Measurements from ENCODE around the gene HOXA3. TPM values are rescaled to one million over a fixed set of nuclear protein-coding genes. Genes with fewer than 3 reads are reported as not detected.

HOXA3 gene
- polyA plus RNA-seq, 2 of the 4 experiments (the other 2 are of a cell fraction): 3.3 to 8.7 TPM

DNA sequence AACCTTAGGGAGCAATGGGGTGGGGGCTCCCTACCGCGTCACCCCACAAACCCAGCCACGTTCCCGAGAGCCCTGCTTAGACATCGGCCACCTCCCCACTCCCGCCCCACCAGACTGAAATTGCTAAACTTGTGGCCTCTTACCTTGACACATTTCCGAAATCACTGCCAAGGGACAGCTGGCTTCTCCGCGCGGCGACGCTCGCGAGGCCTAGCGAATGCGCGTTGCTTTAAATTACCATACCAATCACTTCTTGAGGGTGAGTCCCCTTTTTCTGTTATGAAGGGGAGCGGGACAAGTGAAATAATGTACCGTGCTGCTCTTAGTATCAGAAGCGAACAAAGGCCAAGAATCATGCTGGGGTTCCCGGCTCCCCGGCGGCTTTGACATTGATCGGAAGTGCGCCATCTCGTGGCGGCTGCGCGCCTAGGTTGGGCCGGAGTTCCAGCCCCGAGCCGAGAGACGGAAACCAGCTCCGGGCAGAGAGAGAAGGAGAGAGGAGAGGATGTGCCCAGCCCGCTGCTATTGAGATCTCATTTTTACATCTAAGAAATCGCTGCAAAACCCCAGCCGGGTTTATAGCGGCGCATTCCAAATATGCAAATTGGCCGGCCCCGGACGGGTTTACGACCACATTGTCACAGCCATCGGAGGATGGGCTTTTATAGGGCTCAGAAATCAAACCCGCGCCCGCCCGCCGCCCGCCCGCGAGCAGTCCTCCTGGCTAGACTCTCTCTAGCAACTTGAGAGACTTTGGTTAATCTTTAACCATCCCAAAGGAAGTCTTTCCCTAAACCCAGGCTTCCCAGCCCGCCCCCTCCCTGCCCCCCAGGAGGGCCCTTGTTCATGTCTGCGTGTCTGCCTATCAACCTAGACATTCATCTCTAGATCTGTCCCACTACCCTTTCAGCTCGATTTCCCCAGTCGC lies 27.4 kb upstream of the HOXA3 start:
- 30% methylated on average over 53 of the region's 56 CpGs for WGBS (ENCODE audit: missing lambda C conversion rate)
- TF ChIP-seq, protein P1, sequence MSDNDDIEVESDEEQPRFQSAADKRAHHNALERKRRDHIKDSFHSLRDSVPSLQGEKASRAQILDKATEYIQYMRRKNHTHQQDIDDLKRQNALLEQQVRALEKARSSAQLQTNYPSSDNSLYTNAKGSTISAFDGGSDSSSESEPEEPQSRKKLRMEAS (IDR thresholded peaks at IDR 0.05): no peak
- TF ChIP-seq FOXS1 (CRISPR knock-in tag; IDR thresholded peaks at IDR 0.05): 0 out of 2 replicates have a peak, but pooled peaks have one; percentile 28
- TF ChIP-seq, protein P2, sequence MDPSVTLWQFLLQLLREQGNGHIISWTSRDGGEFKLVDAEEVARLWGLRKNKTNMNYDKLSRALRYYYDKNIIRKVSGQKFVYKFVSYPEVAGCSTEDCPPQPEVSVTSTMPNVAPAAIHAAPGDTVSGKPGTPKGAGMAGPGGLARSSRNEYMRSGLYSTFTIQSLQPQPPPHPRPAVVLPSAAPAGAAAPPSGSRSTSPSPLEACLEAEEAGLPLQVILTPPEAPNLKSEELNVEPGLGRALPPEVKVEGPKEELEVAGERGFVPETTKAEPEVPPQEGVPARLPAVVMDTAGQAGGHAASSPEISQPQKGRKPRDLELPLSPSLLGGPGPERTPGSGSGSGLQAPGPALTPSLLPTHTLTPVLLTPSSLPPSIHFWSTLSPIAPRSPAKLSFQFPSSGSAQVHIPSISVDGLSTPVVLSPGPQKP (IDR thresholded peaks at IDR 0.05; ENCODE audit: low read depth, low read length): no peak
- peak; percentile 31; the same call in 1 of the 2 replicates for TF ChIP-seq POLR2A (IDR thresholded peaks at IDR 0.05; ENCODE audit: low read length)
- 0 out of 3 replicates have a peak, but pooled peaks have one; percentile 32 for TF ChIP-seq BCL3 (IDR thresholded peaks at IDR 0.05)
- peak in 1 of 2 experiments; percentile 42; a peak in 1 of 5 replicates for TF ChIP-seq JUN (IDR thresholded peaks at IDR 0.05)
- peak; percentile 54; the same call in 2 of the 3 replicates for TF ChIP-seq SMC3 (IDR thresholded peaks at IDR 0.05)
- TF ChIP-seq RAD21 (conservative IDR thresholded peaks at IDR 0.05 in 1 of 2, IDR thresholded peaks at IDR 0.05 in 1 of 2): peak; percentile 10 to 36; a peak in 1 of 5 replicates
- TF ChIP-seq CTCF (IDR thresholded peaks at IDR 0.05): peak; percentile 84
- Histone ChIP-seq H3K4me1 (peaks cover 21% of the 10 kb centered on the region), H3K4me2 (peak overlapping the region; percentile 96), H3K4me3 (peak overlapping the region; percentile 56), H3K27ac (peak overlapping the region; percentile 84 to 87), H3K9me3 (no peaks in the 10 kb centered on the region)
- FAIRE-seq (no peak), ATAC-seq (peak; percentile 85 to 94), DNase-seq (ENCODE audit: low read depth in 1 of 2, low spot score in 1 of 2) (peak; percentile 85 to 95)
- CTCF ChIA-PET: interaction anchor here (0.6 to 3.4 kb wide), 43 partner anchors 9 to 1292 kb away, joined by 3 to 33 read pairs (median 4); partner anchors contain the start of genes HOXA13, HOXA3, HOXA5 and HOXA7
- POLR2A ChIA-PET: interaction anchor here (1.0 to 1.5 kb wide), 3 partner anchors 23 to 560 kb away, joined by 3 read pairs; partner anchors contain the start of genes HOXA7 and TAX1BP1

DNA sequence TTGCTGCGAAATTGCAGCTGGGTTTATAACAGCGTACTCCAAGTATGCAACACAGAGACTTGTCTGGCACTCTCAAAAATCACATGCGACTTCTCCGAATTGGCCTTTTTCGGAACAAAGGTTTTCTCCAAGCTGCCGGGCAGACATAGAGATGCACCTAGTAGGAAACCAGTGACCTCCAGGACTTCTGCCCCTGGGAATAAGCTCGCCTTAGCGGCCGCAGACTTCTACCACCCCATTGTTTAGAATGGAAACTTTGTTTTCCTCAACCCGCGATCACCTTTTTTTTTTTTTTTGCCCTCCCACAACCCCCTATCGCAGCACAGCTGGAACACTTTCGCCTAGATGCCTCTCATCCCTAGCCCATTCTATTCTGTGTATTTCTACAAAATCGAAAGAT lies 26.6 kb upstream of the HOXA3 start:
- peak overlapping the region in 1 of 2 experiments; percentile 87; a peak in 5 of 6 replicates for H3K27ac ChIP-seq
- DNase-seq (ENCODE audit: low read depth in 1 of 2, low spot score in 1 of 2) (no peak), FAIRE-seq (no peak), ATAC-seq (no peak)
- TF ChIP-seq POLR2A (IDR thresholded peaks at IDR 0.05; ENCODE audit: low read length): no peak
- no peak for TF ChIP-seq RFX5 (IDR thresholded peaks at IDR 0.05)
- TF ChIP-seq CHD2 (IDR thresholded peaks at IDR 0.05; ENCODE audit: low read length, partially characterized antibody): no peak
- TF ChIP-seq EHMT2 (IDR thresholded peaks at IDR 0.05; ENCODE audit: low read depth): no peak
- H3K9me3 ChIP-seq: no peaks in the 10 kb centered on the region
- WGBS (ENCODE audit: missing lambda C conversion rate): 93% methylated on average over 14 of the region's 14 CpGs
- POLR2A ChIA-PET: interaction anchor here (1.5 kb wide), 1 partner anchor 22 kb away, joined by 3 read pairs; the partner anchor contains the start of gene HOXA7
- peaks cover 21% of the 10 kb centered on the region for H3K4me1 ChIP-seq
- CTCF ChIA-PET: interaction anchor here (0.7 to 3.4 kb wide), 32 partner anchors 8 to 1286 kb away, joined by 3 to 33 read pairs (median 5); partner anchors contain the start of genes HOXA13, HOXA3 and HOXA7
- H3K4me2 ChIP-seq: peak overlapping the region; percentile 96
- H3K4me3 ChIP-seq: peak overlapping the region; percentile 56; the same call in 2 of the 3 replicates

- Histone ChIP-seq H3K27ac (no peak overlapping the region), H3K4me3 (no peak overlapping the region), H3K9me3 (no peaks in the 10 kb centered on the region), H3K4me1 (peaks cover 14% of the 10 kb centered on the region), H3K4me2 (no peak overlapping the region)
- ChIA-PET CTCF (interaction anchor here (0.7 to 3.4 kb wide), 16 partner anchors 8 to 1286 kb away, joined by 3 to 33 read pairs (median 8); partner anchors contain the start of genes HOXA3 and HOXA7), POLR2A (no interaction called here)
- DNase-seq (ENCODE audit: low read depth in 1 of 2, low spot score in 1 of 2) (no peak), ATAC-seq (no peak), FAIRE-seq (no peak)
- 94% methylated on average over 6 of the region's 6 CpGs for WGBS (ENCODE audit: missing lambda C conversion rate)
- TF ChIP-seq BHLHE40 (IDR thresholded peaks at IDR 0.05; ENCODE audit: low read depth, low read length) (no peak), POLR2A (IDR thresholded peaks at IDR 0.05; ENCODE audit: low read length) (no peak), CHD4 (IDR thresholded peaks at IDR 0.05; ENCODE audit: borderline replicate concordance) (no peak), GATA3 (IDR thresholded peaks at IDR 0.05; ENCODE audit: borderline replicate concordance) (no peak), BCL3 (IDR thresholded peaks at IDR 0.05) (no peak), ZSCAN20 (CRISPR knock-in tag; IDR thresholded peaks at IDR 0.05) (no peak), JUNB (IDR thresholded peaks at IDR 0.05) (no peak), FOSB (CRISPR knock-in tag; IDR thresholded peaks at IDR 0.05) (no peak), RAD21 (conservative IDR thresholded peaks at IDR 0.05 in 1 of 2, IDR thresholded peaks at IDR 0.05 in 1 of 2) (no peak), MAFK (IDR thresholded peaks at IDR 0.05; ENCODE audit: partially characterized antibody) (no peak), TFCP2L1 (CRISPR knock-in tag; IDR thresholded peaks at IDR 0.05) (no peak)
- TF ChIP-seq, protein P3, sequence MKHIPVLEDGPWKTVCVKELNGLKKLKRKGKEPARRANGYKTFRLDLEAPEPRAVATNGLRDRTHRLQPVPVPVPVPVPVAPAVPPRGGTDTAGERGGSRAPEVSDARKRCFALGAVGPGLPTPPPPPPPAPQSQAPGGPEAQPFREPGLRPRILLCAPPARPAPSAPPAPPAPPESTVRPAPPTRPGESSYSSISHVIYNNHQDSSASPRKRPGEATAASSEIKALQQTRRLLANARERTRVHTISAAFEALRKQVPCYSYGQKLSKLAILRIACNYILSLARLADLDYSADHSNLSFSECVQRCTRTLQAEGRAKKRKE (CRISPR knock-in tag; IDR thresholded peaks at IDR 0.05; ENCODE audit: low read depth): no peak
These were observed 26.0 kb upstream of the HOXA3 start for GRCh38 chr7:27178366-27178765.
